Spinal cord (tissue), 10 donors: ENCODE measurements around the gene WFS1. TPM values are rescaled to one million over a fixed set of nuclear protein-coding genes. Genes with fewer than 3 reads are reported as not detected.

Source experiments
- DNase-seq, 6 donors: peaks; one replicate each; pipeline versions ENCODE4 v3.0.0 to v3.0.0-alpha.2; 2013 to 2015; ENCODE audit warnings: low spot score in 6 of 6, low read depth in 4 of 6
- H3K27ac ChIP-seq: one replicate; pipeline ENCODE4 v1.5.1; 2013; ENCODE audit warnings: low read depth, low read length, control low read depth
- H3K27me3 ChIP-seq: one replicate; pipeline ENCODE4 v1.6.1; 2013; ENCODE audit warnings: low read length; ENCODE audit not compliant: control insufficient read depth, insufficient read depth
- H3K36me3 ChIP-seq: one replicate; pipeline ENCODE4 v1.6.1; 2013; ENCODE audit warnings: low read length; ENCODE audit not compliant: control insufficient read depth, insufficient read depth
- H3K4me1 ChIP-seq: one replicate; pipeline ENCODE4 v1.6.1; 2013; ENCODE audit warnings: low read length; ENCODE audit not compliant: control insufficient read depth, insufficient read depth
- H3K4me3 ChIP-seq: one replicate; pipeline ENCODE4 v1.5.1; 2013; ENCODE audit warnings: low read depth, low read length, control low read depth
- H3K9me3 ChIP-seq: one replicate; pipeline ENCODE4 v1.6.1; 2013; ENCODE audit warnings: low read length; ENCODE audit not compliant: control insufficient read depth, insufficient read depth
- WGBS: methylation state at CpG from one replicate; pipeline ENCODE4 v1.1.5; 2013; ENCODE audit warnings: missing lambda C conversion rate; ENCODE audit not compliant: insufficient coverage; 5-methylcytosine and 5-hydroxymethylcytosine counted together
- polyA plus RNA-seq, 2 donors: library from polyadenylated mRNA; unstranded; fragments of 120-200 nt; gene quantifications; one replicate each; pipeline ENCODE4 v1.2.1, GENCODE V29; 2013; ENCODE audit not compliant: insufficient read length in 2 of 2
- total RNA-seq, 2 donors: library from RNA; depleted of rRNA in 1 of 2; stranded (reverse); fragments of 120-200 nt in 1 of 2; fragments of >200 nt in 1 of 2; gene quantifications; one replicate each; pipeline versions ENCODE4 v1.2.3 to v1.2.4, GENCODE V29; 2013 to 2014
- donor health status: healthy.

The WFS1 gene
- total and polyA plus RNA-seq, 4 donors: 13.7 to 42.1 (median 29.9) TPM

DNA sequence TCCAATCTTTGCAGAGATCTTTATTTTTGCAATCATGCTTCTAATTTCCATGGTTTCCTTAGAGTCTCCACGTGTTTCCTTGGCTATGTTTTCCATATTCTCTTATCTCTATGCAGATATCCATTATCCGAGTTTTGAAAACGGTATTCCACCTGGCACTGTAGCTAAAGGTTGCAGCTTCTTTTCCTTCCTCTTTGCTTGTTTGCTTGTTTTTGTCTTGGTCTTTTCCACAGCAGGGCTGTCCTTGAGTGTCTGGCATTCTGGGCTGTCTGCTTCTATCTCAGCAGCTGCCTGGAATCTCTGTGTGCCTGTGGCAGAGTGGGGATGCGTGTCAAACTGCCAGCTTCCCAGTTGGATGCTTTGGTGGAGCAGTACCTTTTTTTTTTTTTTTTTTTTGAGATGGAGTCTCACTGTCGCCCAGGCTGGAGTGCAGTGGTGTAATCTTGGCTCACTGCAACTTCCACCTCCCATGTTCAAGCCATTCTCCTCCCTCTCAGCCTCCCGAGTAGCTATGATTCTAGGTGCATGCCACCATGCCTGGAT lies 46.9 kb downstream of the WFS1 start:
- peak in 1 of 6 donors; percentile 43 for DNase-seq
- no peaks in the 10 kb centered on the region for H3K27me3 ChIP-seq
- peaks cover 23% of the 10 kb centered on the region for H3K36me3 ChIP-seq
- no peak overlapping the region for H3K4me3 ChIP-seq
- 61% methylated on average over 5 of the region's 6 CpGs for WGBS
- no peaks in the 10 kb centered on the region for H3K4me1 ChIP-seq
- H3K9me3 ChIP-seq: no peaks in the 10 kb centered on the region
- no peak overlapping the region for H3K27ac ChIP-seq

- H3K27ac ChIP-seq: no peak overlapping the region
- 93% methylated on average over 9 of the region's 12 CpGs for WGBS
- H3K4me1 ChIP-seq: no peaks in the 10 kb centered on the region
- H3K36me3 ChIP-seq: peaks cover 35% of the 10 kb centered on the region
- no peaks in the 10 kb centered on the region for H3K27me3 ChIP-seq
- H3K4me3 ChIP-seq: no peak overlapping the region
- H3K9me3 ChIP-seq: no peaks in the 10 kb centered on the region
- DNase-seq: no peak
Observed at GRCh38 chr4:6318206-6318605, 48.6 kb downstream of the WFS1 start.

DNA sequence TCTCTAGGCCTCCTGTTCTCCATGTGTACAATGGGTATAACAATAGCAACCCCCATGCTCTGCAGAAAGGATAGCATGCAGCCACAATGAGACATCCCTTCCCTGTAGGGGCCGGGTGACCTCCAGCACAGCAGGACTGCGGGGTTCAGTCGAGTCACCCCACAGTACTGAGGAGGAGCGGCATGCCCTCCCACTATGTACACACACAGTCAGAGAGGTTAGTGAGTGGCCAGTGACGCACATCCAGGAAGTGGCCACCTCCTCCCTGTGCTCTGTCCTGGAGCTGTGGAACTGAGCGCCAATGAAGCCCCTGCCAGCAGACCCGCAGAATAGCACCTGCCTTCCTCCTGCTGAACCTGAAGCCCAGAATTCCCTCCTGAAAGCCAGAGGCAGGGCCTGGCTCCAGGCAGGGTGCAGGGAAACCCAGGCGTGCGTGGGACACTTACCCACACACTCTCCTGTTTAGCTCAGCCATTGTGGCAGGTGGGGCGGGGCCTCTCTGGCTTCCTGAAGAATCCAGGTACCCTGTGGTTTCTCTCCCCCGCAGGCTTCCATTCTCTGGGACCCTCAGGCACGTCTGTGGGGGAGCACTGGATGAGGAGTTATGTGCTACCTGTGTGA lies 50.0 kb downstream of the WFS1 start:
- peaks cover under 1% of the 10 kb centered on the region for H3K4me1 ChIP-seq
- peaks cover 47% of the 10 kb centered on the region for H3K36me3 ChIP-seq
- H3K27ac ChIP-seq: no peak overlapping the region
- 86% methylated on average over 9 of the region's 12 CpGs for WGBS
- H3K4me3 ChIP-seq: no peak overlapping the region
- no peak for DNase-seq
- no peaks in the 10 kb centered on the region for H3K27me3 ChIP-seq
- no peaks in the 10 kb centered on the region for H3K9me3 ChIP-seq

DNA sequence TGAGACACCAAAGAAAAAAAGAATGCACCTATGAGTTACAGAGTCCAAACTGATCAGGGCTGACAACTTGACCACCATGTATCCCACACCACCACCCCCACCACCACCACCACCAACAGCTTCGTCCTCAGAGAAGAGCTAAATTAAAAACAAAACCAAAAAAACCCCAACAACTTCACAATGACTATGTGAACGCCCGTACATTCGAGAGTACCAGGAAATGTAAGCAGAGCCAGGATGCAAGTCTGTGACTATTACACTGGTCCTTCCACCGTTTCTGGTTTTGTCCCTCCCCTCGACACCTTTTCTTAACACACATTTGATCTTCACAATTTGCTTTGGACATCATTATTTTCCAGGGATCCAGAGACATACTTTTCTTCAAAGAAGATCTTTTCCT lies 51.0 kb downstream of the WFS1 start:
- H3K27me3 ChIP-seq: no peaks in the 10 kb centered on the region
- DNase-seq: no peak
- WGBS: 88% methylated on average over 5 of the region's 6 CpGs

GRCh38 chr4:6321361-6321760 lies 51.7 kb downstream of the WFS1 start:
- no peak for DNase-seq
- H3K36me3 ChIP-seq: peaks cover 63% of the 10 kb centered on the region
- 100% methylated on average over 1 of the region's 2 CpGs for WGBS

More for the DNA sequence above, 51.0 kb downstream of the WFS1 start:
- no peak overlapping the region for H3K27ac ChIP-seq
- no peak overlapping the region for H3K4me3 ChIP-seq
- H3K36me3 ChIP-seq: peaks cover 57% of the 10 kb centered on the region
- no peaks in the 10 kb centered on the region for H3K9me3 ChIP-seq
- H3K4me1 ChIP-seq: peaks cover 11% of the 10 kb centered on the region

DNA sequence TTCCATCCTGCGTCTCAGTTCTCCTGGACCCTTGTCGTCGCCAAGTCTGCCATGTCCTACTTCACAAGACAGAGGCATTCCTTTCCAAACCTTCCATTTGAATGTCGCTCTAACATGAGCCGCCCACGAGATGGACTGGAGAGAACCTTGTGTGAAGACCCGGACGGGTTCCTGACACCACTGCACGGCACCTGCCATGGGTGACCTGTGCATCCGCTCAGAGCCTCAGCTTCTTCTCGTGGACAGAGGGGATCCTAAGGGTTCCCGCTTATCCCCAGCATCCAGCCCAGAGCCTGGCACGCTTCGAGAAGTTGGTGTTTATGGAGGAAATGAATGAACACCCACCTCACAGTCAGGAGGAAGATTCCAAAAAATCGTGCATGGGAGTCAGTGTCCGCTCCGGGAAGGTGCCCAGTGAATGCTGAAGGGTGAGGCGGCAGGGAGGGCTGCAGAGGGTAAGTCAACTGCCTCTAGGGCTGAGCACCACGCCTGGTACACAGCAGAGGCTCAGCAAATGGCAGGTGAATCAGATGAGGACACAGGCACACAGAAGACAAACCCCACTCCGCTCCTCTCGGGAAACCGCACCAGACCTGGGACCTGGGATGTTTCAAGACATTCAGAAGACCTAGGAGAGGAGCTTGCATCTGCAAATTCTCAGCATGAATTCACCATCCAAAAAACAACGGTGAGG lies 52.6 kb downstream of the WFS1 start:
- Histone ChIP-seq H3K27ac (no peak overlapping the region), H3K9me3 (no peaks in the 10 kb centered on the region), H3K36me3 (peaks cover 70% of the 10 kb centered on the region), H3K4me1 (peaks cover 21% of the 10 kb centered on the region), H3K4me3 (no peak overlapping the region), H3K27me3 (no peaks in the 10 kb centered on the region)
- 92% methylated on average over 17 of the region's 23 CpGs for WGBS
- DNase-seq: no peak

More at GRCh38 chr4:6321361-6321760, 51.7 kb downstream of the WFS1 start:
- H3K27me3 ChIP-seq: no peaks in the 10 kb centered on the region
- H3K9me3 ChIP-seq: no peaks in the 10 kb centered on the region
- H3K4me1 ChIP-seq: peaks cover 13% of the 10 kb centered on the region
- no peak overlapping the region for H3K4me3 ChIP-seq
- no peak overlapping the region for H3K27ac ChIP-seq

GRCh38 chr4:6322761-6323566 lies 53.3 kb downstream of the WFS1 start:
- 81% methylated on average over 33 of the region's 33 CpGs for WGBS
- peaks cover 2% of the 10 kb centered on the region for H3K27me3 ChIP-seq
- H3K27ac ChIP-seq: no peak overlapping the region
- H3K4me3 ChIP-seq: no peak overlapping the region
- H3K36me3 ChIP-seq: peaks cover 70% of the 10 kb centered on the region
- H3K4me1 ChIP-seq: peaks cover 25% of the 10 kb centered on the region
- no peaks in the 10 kb centered on the region for H3K9me3 ChIP-seq
- DNase-seq: no peak

- Histone ChIP-seq H3K36me3 (peaks cover 74% of the 10 kb centered on the region), H3K27me3 (peaks cover 2% of the 10 kb centered on the region), H3K4me1 (peaks cover 25% of the 10 kb centered on the region), H3K4me3 (no peak overlapping the region), H3K27ac (no peak overlapping the region), H3K9me3 (no peaks in the 10 kb centered on the region)
- WGBS: 56% methylated on average over 8 of the region's 15 CpGs
- no peak for DNase-seq
Observed at GRCh38 chr4:6324461-6324998, 54.9 kb downstream of the WFS1 start.

- peak overlapping the region; percentile 25 for H3K27ac ChIP-seq
- no peaks in the 10 kb centered on the region for H3K9me3 ChIP-seq
- DNase-seq: peak in 1 of 6 donors; percentile 24
- WGBS: 51% methylated on average over 18 of the region's 22 CpGs
- peaks cover 75% of the 10 kb centered on the region for H3K36me3 ChIP-seq
- no peak overlapping the region for H3K4me3 ChIP-seq
- peaks cover 25% of the 10 kb centered on the region for H3K4me1 ChIP-seq
- H3K27me3 ChIP-seq: peaks cover 2% of the 10 kb centered on the region
Observed at GRCh38 chr4:6324999-6325787, 55.5 kb downstream of the WFS1 start.
